H1 (cell line): ENCODE data around the gene CEP83.

Experiments used
- BACH1 ChIP-seq: IDR thresholded peaks from 2 replicates; pipeline ENCODE4 v1.6.1; 2012; ENCODE audit warnings: low read length, improper control_type of control experiment
- CHD2 ChIP-seq: IDR thresholded peaks from 2 replicates; pipeline ENCODE4 v1.6.1; 2012; ENCODE audit warnings: low read length, improper control_type of control experiment
- EP300 ChIP-seq, 2 experiments: IDR thresholded peaks; 1 replicate in 1 of 2; 2 replicates in 1 of 2; pipeline ENCODE4 v1.6.1; 2011 to 2012; ENCODE audit warnings: low read depth in 2 of 2, low read length in 2 of 2, mild to moderate bottlenecking in 2 of 2, borderline replicate concordance in 1 of 2, inconsistent platforms in 1 of 2, moderate library complexity in 1 of 2
- HDAC6 ChIP-seq: IDR thresholded peaks from one replicate; pipeline ENCODE4 v1.7.1; 2012; ENCODE audit warnings: low read depth, mild to moderate bottlenecking, inconsistent platforms, low read length, moderate library complexity
- JUND ChIP-seq: IDR thresholded peaks from 2 replicates; pipeline ENCODE4 v1.6.1; 2011; ENCODE audit warnings: mild to moderate bottlenecking, improper control_type of control experiment, low read length
- KDM5A ChIP-seq: fragments of 200-600 bp; IDR thresholded peaks from 2 replicates; pipeline ENCODE4 v1.7.1; 2012; ENCODE audit warnings: mild to moderate bottlenecking, low read length, inconsistent platforms, mixed read lengths
- SUZ12 ChIP-seq: fragments of 200-600 bp; sonication (generic); IDR thresholded peaks from 2 replicates; pipeline ENCODE4 v1.6.1; 2012; ENCODE audit warnings: mild to moderate bottlenecking, inconsistent platforms, low read length, moderate library complexity, mixed read lengths
- TAF1 ChIP-seq: IDR thresholded peaks from 2 replicates; pipeline ENCODE4 v1.6.1; 2011; ENCODE audit warnings: mild to moderate bottlenecking, low read depth, low read length
- TF ChIP-seq, protein P1 (sequence below), 3 experiments: IDR thresholded peaks; 1 replicate in 2 of 3; 2 replicates in 1 of 3; pipeline versions ENCODE4 v1.5.1 to v1.6.1; 2011; ENCODE audit warnings: low read length in 3 of 3, mild to moderate bottlenecking in 3 of 3, inconsistent platforms in 2 of 3, low read depth in 1 of 3, moderate library complexity in 1 of 3; ENCODE audit not compliant: insufficient read depth in 1 of 3; ENCODE audit errors: control extremely low read depth in 1 of 3
- TF ChIP-seq, protein P2 (sequence below): IDR thresholded peaks from 2 replicates; pipeline ENCODE4 v1.6.1; 2012; ENCODE audit warnings: inconsistent platforms

DNA sequence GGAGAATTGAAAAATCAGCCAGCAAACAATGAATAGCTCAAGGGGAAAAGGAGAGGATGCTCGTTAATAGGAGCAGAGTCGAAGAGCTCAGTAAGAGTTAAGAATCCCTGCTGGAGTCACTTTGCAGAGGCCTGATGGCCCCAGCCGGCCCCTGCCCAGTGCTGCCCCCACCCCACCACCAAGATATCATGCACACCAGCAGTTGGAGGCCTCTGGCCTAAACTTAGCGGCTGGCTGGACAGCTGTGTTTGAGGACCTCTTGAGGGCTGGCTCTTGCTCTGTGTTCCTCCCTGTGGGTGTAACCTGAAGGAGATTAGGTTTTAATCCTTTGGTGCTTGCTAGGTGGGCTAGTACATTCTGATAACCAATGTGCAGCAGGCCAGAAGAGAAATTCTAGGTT lies 169.3 kb downstream of the CEP83 start:
- no peak for TF ChIP-seq KDM5A
- TF ChIP-seq, protein P1, sequence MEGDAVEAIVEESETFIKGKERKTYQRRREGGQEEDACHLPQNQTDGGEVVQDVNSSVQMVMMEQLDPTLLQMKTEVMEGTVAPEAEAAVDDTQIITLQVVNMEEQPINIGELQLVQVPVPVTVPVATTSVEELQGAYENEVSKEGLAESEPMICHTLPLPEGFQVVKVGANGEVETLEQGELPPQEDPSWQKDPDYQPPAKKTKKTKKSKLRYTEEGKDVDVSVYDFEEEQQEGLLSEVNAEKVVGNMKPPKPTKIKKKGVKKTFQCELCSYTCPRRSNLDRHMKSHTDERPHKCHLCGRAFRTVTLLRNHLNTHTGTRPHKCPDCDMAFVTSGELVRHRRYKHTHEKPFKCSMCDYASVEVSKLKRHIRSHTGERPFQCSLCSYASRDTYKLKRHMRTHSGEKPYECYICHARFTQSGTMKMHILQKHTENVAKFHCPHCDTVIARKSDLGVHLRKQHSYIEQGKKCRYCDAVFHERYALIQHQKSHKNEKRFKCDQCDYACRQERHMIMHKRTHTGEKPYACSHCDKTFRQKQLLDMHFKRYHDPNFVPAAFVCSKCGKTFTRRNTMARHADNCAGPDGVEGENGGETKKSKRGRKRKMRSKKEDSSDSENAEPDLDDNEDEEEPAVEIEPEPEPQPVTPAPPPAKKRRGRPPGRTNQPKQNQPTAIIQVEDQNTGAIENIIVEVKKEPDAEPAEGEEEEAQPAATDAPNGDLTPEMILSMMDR (IDR thresholded peaks at IDR 0.05; ENCODE audit: control extremely low read depth in 1 of 3, insufficient read depth in 1 of 3, low read depth in 1 of 3, low read length in 3 of 3), result no peak
- TF ChIP-seq CHD2, result no peak
- no peak for TF ChIP-seq SUZ12
- TF ChIP-seq, protein P2, sequence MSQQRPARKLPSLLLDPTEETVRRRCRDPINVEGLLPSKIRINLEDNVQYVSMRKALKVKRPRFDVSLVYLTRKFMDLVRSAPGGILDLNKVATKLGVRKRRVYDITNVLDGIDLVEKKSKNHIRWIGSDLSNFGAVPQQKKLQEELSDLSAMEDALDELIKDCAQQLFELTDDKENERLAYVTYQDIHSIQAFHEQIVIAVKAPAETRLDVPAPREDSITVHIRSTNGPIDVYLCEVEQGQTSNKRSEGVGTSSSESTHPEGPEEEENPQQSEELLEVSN, result no peak
- TF ChIP-seq BACH1, result no peak
- no peak for TF ChIP-seq EP300 (IDR thresholded peaks at IDR 0.05; ENCODE audit: borderline replicate concordance in 1 of 2, low read depth in 2 of 2, low read length in 2 of 2)
- no peak for TF ChIP-seq TAF1
- no peak for TF ChIP-seq HDAC6
- no peak for TF ChIP-seq JUND
